AG04449 (cell line): ENCODE data around the gene CIC.

Experiments used
- CTCF ChIA-PET: fragments of 350-600 bp; formaldehyde crosslinking; extraction: SDS; loops from one replicate; lab custom pipeline; 2021; ENCODE audit warnings: antibody characterized with exemption; lab: Yijun Ruan, JAX
- POLR2A ChIA-PET: fragments of 400-600, 350-600 bp; formaldehyde crosslinking; extraction: SDS; loops from one replicate; lab custom pipeline; 2020; ENCODE audit warnings: antibody characterized with exemption, inconsistent platforms; lab: Yijun Ruan, JAX
- DNase-seq: peaks from one replicate; pipeline ENCODE4 v3.0.0-alpha.2; 2010; ENCODE audit warnings: low read depth, low spot score
- H3K4me3 ChIP-seq: 2 replicates; pipeline ENCODE4 v1.5.1; 2011; ENCODE audit warnings: low read depth, mild to moderate bottlenecking, control low read depth, low read length
- TF ChIP-seq, protein P1 (sequence below): IDR thresholded peaks from one replicate; pipeline ENCODE4 v1.5.1; 2011; ENCODE audit warnings: mild to moderate bottlenecking, moderate library complexity, low read length, control low read depth, inconsistent platforms; ENCODE audit not compliant: insufficient read depth; ENCODE audit errors: missing control alignments

The CIC gene

DNA sequence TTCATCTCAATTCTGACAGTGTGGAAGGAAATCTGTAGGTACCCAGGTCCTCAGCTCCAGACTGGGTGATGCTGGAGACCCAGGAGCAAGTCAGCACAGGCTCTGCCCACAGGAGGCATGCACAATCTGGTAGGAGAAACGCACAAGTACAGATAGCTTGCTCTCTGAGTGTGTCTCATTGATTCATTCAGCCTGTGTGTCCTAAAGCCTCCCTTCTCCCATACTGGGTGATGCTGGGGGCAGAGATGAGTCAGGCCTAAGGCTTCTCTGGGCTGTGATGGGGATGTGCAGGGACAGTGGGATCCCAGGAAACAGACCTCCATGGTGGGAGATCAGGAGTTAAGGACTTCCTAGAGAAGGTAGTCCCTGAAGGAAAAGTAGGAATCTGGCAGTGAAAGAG, 42.2 kb upstream of the CIC start:
- no peak overlapping the region for H3K4me3 ChIP-seq
- TF ChIP-seq, protein P1, sequence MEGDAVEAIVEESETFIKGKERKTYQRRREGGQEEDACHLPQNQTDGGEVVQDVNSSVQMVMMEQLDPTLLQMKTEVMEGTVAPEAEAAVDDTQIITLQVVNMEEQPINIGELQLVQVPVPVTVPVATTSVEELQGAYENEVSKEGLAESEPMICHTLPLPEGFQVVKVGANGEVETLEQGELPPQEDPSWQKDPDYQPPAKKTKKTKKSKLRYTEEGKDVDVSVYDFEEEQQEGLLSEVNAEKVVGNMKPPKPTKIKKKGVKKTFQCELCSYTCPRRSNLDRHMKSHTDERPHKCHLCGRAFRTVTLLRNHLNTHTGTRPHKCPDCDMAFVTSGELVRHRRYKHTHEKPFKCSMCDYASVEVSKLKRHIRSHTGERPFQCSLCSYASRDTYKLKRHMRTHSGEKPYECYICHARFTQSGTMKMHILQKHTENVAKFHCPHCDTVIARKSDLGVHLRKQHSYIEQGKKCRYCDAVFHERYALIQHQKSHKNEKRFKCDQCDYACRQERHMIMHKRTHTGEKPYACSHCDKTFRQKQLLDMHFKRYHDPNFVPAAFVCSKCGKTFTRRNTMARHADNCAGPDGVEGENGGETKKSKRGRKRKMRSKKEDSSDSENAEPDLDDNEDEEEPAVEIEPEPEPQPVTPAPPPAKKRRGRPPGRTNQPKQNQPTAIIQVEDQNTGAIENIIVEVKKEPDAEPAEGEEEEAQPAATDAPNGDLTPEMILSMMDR, result no peak
- no peak for DNase-seq
- ChIA-PET CTCF (interaction anchor here (1.1 to 5.0 kb wide), 4 partner anchors 10 to 118 kb away, joined by 3 to 33 read pairs (median 3); partner anchors contain the start of gene GSK3A), POLR2A (interaction anchor here (0.7 to 1.2 kb wide), 3 partner anchors 9 to 138 kb away, joined by 3 to 5 read pairs (median 3); no protein-coding TSS in a partner anchor)

DNA sequence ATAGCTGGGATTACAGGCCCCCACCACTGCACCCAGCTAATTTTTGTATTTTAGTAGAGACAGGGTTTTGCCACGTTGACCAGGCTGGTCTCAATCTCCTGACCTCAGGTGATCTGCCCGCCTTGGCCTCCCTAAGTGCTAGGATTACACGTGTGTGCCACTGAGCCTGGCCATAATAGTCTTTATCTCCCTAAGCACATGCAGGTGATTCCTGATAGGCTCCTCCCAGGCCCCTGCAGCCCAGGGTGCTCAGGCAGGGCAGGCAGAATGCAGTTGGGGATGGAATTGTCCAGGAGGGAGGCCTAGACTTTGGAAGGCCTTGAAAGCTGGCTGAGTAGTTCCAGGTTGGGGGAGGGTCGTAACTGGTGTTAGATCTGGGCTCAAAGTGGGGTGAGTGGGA, 40.4 kb upstream of the CIC start:
- no peak for DNase-seq
- TF ChIP-seq, protein P1, result no peak
- ChIA-PET POLR2A (interaction anchor here (1.4 to 2.4 kb wide), 2 partner anchors 9 to 14 kb away, joined by 4 to 8 read pairs; partner anchors contain the start of genes GSK3A and ZNF526), CTCF (interaction anchor here (1.0 to 5.0 kb wide), 5 partner anchors 9 to 147 kb away, joined by 4 to 33 read pairs (median 5); partner anchors contain the start of genes GSK3A and ZNF526)
- no peak overlapping the region for H3K4me3 ChIP-seq

DNA sequence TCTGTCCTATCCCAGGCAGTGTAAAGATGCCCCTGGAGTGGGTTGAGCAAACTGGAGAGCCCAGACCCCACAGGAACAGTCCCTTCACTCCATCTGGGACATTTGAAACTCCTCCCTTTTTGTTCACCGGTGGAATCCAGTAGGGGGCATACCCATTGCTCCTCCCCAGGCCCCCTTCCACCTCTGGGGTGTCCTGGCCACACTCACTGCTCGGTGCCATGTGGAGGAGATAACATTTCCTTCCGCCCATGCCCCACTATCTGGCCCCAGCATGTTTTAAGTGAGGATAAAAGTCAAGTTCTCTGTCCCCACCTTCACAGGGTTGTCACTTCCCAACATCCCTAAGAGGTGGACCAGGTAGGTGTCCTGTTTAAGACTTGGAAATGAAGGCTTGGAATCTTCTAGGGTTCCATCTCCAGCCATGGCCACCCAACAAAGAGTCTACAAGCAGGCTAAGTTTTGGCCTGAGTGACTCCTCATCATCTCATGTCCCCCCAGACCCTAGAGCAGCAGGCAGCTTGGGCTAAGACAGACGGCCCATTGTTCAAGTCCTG, 39.7 kb upstream of the CIC start:
- no peak for DNase-seq
- TF ChIP-seq, protein P1, result no peak
- H3K4me3 ChIP-seq, result no peak overlapping the region
- ChIA-PET CTCF (interaction anchor here (0.9 to 5.0 kb wide), 9 partner anchors 10 to 167 kb away, joined by 3 to 33 read pairs (median 4); partner anchors contain the start of gene GSK3A), POLR2A (interaction anchor here (0.6 to 2.4 kb wide), 4 partner anchors 9 to 120 kb away, joined by 3 to 8 read pairs (median 6); partner anchors contain the start of genes GSK3A and ZNF526)

DNA sequence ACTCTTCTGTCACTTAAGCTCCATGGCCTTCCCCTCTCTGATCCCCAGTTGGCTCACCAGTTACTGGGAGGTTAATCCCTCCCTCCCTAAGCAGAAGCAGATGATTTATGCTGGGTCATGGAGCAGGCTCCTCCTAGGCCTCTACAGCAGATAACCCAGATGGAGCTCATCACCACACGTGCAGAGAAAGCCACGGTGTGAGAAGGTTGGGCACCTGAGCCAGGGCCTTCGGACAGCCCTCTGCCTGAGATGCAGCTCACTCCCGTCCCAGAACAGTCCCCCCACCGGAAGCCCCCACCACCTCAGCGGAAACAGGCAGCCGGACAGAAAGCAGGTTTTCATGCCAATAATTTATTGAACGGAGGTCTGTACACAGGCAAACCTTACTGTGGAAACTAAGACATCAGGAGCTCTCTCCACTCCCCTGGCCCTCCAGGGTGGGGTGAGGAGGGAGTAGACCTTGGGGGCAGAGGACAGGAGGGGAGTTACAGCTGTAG, 39.1 kb upstream of the CIC start:
- no peak overlapping the region for H3K4me3 ChIP-seq
- TF ChIP-seq, protein P1, result no peak
- POLR2A ChIA-PET, result interaction anchor here (0.6 to 2.4 kb wide), 4 partner anchors 9 to 119 kb away, joined by 3 to 8 read pairs (median 6); partner anchors contain the start of genes GSK3A and ZNF526
- no peak for DNase-seq
- CTCF ChIA-PET, result interaction anchor here (0.9 to 5.0 kb wide), 10 partner anchors 8 to 167 kb away, joined by 3 to 33 read pairs (median 4); partner anchors contain the start of gene GSK3A

DNA sequence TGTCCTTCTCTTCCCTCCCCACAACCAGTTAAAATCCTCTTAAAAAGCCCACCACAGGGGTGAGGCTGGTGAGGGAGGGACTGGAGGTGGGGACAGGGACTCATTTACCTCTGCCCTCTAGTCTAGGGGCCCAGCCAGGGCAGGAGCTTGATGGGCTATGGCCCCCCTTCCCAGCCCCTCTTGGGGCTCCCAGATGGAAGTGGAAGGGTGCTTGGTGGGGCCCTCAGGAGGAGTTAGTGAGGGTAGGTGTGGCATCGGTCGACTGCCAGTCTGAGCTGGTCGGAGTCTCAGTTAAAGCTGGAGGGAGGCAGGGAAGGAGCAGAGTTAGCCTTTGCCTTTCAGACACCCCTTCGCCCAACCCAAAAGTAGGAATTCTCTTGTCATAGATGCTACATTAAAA, 38.5 kb upstream of the CIC start:
- POLR2A ChIA-PET, result interaction anchor here (2.0 to 2.4 kb wide), 2 partner anchors 10 to 12 kb away, joined by 8 read pairs; partner anchors contain the start of genes GSK3A and ZNF526
- TF ChIP-seq, protein P1, result no peak
- CTCF ChIA-PET, result interaction anchor here (1.1 to 5.0 kb wide), 7 partner anchors 8 to 122 kb away, joined by 3 to 33 read pairs (median 4); partner anchors contain the start of gene GSK3A
- H3K4me3 ChIP-seq, result no peak overlapping the region
- DNase-seq, result no peak
